Breast epithelium (tissue), 4 donors: ENCODE results near the gene IL1RAPL2. TPM values are rescaled to one million over a fixed set of nuclear protein-coding genes. Genes with fewer than 3 reads are reported as not detected.
"Not testable (repeated sequence)": the region's sequence is repeated elsewhere in the genome, so short reads cannot be mapped to it uniquely, and the experiment has no call there.

Experiments
- DNase-seq, 2 donors: peaks; one replicate each; pipeline ENCODE4 v3.0.0-alpha.2; 2019; ENCODE audit warnings: low spot score in 2 of 2
- H3K27ac ChIP-seq, 2 donors: fragments of 200-600 bp; sonication (generic) in 1 of 2; one replicate each; pipeline ENCODE4 v1.5.1; 2016 to 2019; ENCODE audit warnings: mild to moderate bottlenecking in 1 of 2
- H3K27me3 ChIP-seq, 2 donors: fragments of 200-600 bp; sonication (generic) in 1 of 2; one replicate each; pipeline versions ENCODE4 v1.5.1 to v1.6.0; 2017 to 2019; ENCODE audit warnings: control low read depth in 1 of 2, mild to moderate bottlenecking in 1 of 2
- H3K36me3 ChIP-seq: fragments of 200-600 bp; one replicate; pipeline ENCODE4 v1.5.1; 2019
- H3K4me1 ChIP-seq, 2 donors: fragments of 200-600 bp; sonication (generic); one replicate each; pipeline ENCODE4 v1.5.1; 2016 to 2019; ENCODE audit warnings: control low read depth in 1 of 2
- H3K4me3 ChIP-seq, 3 donors: fragments of 200-600 bp; sonication (generic); 1 replicate in 2 of 3; 2 replicates in 1 of 3; pipeline ENCODE4 v1.5.1; 2016 to 2019; ENCODE audit warnings: mild to moderate bottlenecking in 3 of 3, moderate library complexity in 2 of 3
- H3K9me3 ChIP-seq, 2 donors: fragments of 200-600 bp; sonication (generic) in 1 of 2; one replicate each; pipeline ENCODE4 v1.5.1; 2016 to 2019; ENCODE audit warnings: control low read depth in 1 of 2
- POLR2A ChIP-seq: fragments of 450-650 bp; IDR thresholded peaks from one replicate; pipeline ENCODE4 v1.6.1; 2016; ENCODE audit warnings: antibody characterized with exemption, mild to moderate bottlenecking, moderate library complexity
- POLR2AphosphoS5 ChIP-seq, 3 donors: sonication (generic); formaldehyde crosslinking; IDR thresholded peaks; one replicate each; pipeline ENCODE4 v1.6.1; 2017; ENCODE audit warnings: antibody characterized with exemption in 3 of 3
- intact Hi-C: fragments of 100-400 bp; cut with DNase I; formaldehyde crosslinking; loops from one replicate; pipeline ENCODE4 v1.15.1; 2023; ENCODE audit warnings: low total_unique reads
- total RNA-seq, 3 donors: library from RNA; depleted of rRNA; stranded (reverse); fragments of >200 nt; gene quantifications; one replicate each; pipeline ENCODE4 v1.1.0, GENCODE V29; 2016
- TF ChIP-seq, protein P1 (sequence below), 3 donors: fragments of 450-650 bp; IDR thresholded peaks; one replicate each; pipeline ENCODE4 v1.5.1; 2016 to 2017; ENCODE audit warnings: antibody characterized with exemption in 3 of 3, mild to moderate bottlenecking in 3 of 3, moderate library complexity in 3 of 3

IL1RAPL2 gene
- total RNA-seq, 3 donors from 2014 or later: 0.44 to 0.66 TPM; not detected in 1

DNA sequence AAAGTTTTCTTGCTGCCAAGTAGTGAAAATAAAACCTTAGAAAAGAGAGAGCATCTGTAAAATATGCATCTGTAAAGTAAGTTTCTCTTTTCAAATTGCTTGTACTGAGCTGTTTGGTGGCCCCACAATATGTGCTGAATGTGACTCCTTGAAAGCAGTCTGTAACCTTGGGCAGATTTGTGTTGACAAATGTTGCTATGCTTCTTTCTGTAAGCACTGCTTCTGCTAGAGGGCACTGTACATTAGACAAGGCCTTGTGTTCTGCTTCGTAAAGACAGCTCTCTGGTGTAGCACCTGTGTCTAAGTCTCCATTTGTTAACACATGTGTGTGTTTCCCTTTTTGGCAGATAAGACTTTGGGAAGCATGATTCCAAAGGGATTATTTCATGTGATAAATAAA, 1199.7 kb downstream of the IL1RAPL2 start:
- Histone ChIP-seq H3K27me3 (peaks cover 0 to 40% of the 10 kb centered on the region in 2 donors), H3K27ac (no peak overlapping the region), H3K4me1 (no peaks in the 10 kb centered on the region), H3K36me3 (no peaks in the 10 kb centered on the region), H3K9me3 (no peaks in the 10 kb centered on the region), H3K4me3 (no peak overlapping the region)
- TF ChIP-seq POLR2A (no peak), POLR2AphosphoS5 (IDR thresholded peaks at IDR 0.05) (no peak)
- TF ChIP-seq, protein P1, sequence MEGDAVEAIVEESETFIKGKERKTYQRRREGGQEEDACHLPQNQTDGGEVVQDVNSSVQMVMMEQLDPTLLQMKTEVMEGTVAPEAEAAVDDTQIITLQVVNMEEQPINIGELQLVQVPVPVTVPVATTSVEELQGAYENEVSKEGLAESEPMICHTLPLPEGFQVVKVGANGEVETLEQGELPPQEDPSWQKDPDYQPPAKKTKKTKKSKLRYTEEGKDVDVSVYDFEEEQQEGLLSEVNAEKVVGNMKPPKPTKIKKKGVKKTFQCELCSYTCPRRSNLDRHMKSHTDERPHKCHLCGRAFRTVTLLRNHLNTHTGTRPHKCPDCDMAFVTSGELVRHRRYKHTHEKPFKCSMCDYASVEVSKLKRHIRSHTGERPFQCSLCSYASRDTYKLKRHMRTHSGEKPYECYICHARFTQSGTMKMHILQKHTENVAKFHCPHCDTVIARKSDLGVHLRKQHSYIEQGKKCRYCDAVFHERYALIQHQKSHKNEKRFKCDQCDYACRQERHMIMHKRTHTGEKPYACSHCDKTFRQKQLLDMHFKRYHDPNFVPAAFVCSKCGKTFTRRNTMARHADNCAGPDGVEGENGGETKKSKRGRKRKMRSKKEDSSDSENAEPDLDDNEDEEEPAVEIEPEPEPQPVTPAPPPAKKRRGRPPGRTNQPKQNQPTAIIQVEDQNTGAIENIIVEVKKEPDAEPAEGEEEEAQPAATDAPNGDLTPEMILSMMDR (IDR thresholded peaks at IDR 0.05): no peak
- no peak for DNase-seq
- intact Hi-C loops: no loop called here

DNA sequence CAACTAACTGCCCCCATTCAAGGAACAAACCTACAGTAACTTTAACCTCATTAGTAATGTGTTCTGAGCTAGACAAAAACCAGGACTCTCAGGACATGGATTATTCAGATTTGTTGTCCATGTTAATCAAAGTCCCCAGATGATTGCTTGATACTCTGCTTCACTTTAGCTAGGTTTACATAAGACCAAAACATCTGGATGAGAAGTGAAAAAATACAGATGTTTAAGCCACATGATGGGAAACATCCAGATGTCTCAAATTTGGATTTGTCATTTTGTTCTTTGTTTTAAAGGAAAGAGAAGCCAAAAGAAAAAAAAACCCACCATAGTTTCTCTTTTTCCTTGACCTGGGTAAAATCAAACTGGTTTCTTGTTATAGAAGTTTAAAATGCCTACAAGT, 1207.8 kb downstream of the IL1RAPL2 start:
- DNase-seq: no peak
- TF ChIP-seq POLR2AphosphoS5 (IDR thresholded peaks at IDR 0.05) (no peak), POLR2A (no peak)
- TF ChIP-seq, protein P1 (IDR thresholded peaks at IDR 0.05): no peak
- peaks cover 0 to 50% of the 10 kb centered on the region in 2 donors for H3K27me3 ChIP-seq
- no peaks in the 10 kb centered on the region for H3K36me3 ChIP-seq
- H3K9me3 ChIP-seq: no peaks in the 10 kb centered on the region
- intact Hi-C loops: no loop called here
- H3K4me1 ChIP-seq: no peaks in the 10 kb centered on the region
- H3K27ac ChIP-seq: no peak overlapping the region
- H3K4me3 ChIP-seq: no peak overlapping the region

DNA sequence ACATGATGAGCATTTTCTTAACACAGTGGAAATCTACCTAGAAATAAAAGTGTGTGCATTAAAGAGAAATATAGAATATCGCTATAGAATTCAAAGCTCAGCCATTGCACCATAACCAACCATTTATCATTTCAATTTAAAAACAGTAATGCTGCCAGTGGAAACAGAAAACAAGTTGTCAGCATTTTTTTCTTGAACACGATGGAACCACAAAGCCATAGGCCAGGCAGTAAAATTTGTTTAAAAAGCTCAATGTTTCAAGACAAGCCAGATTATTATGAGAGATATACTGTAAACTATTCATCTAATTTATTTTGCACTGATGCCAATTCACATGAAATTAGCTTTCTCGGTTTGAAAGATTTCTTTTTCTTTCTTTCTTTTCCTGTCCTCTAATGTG, 1209.7 kb downstream of the IL1RAPL2 start:
- DNase-seq: no peak

DNA sequence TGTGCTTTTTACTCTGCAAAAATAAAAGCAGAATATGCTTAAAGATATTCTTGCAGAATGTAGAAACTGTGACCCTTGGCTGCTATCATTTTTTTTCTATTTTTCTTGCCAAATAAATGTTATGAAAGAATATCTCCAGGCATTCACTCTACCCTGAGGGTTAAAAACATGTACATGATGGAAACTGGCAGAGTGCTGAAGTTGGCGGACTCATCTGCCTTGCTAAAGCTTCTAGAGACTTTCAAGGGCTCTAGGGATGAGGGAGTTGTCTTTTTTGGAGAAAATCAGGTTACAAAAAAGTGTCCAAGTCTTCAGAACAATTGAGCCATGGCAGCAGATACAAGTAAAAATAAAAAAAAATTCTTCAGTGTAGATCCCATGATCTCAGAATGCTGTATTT, 1215.8 kb downstream of the IL1RAPL2 start:
- H3K4me1 ChIP-seq: no peaks in the 10 kb centered on the region
- no peak overlapping the region for H3K27ac ChIP-seq
- no peak for TF ChIP-seq POLR2A
- DNase-seq: no peak
- peaks cover 0 to 47% of the 10 kb centered on the region in 2 donors for H3K27me3 ChIP-seq
- intact Hi-C loops: no loop called here
- no peaks in the 10 kb centered on the region for H3K9me3 ChIP-seq
- H3K36me3 ChIP-seq: no peaks in the 10 kb centered on the region
- H3K4me3 ChIP-seq: no peak overlapping the region

More for the DNA sequence above, 1209.7 kb downstream of the IL1RAPL2 start:
- intact Hi-C loops: no loop called here
- Histone ChIP-seq H3K9me3 (no peaks in the 10 kb centered on the region), H3K4me3 (no peak overlapping the region), H3K4me1 (no peaks in the 10 kb centered on the region), H3K27ac (no peak overlapping the region), H3K36me3 (no peaks in the 10 kb centered on the region), H3K27me3 (peaks cover 0 to 60% of the 10 kb centered on the region in 2 donors)
- TF ChIP-seq POLR2AphosphoS5 (IDR thresholded peaks at IDR 0.05): no peak
- TF ChIP-seq, protein P1 (IDR thresholded peaks at IDR 0.05): no peak
- TF ChIP-seq POLR2A: no peak

DNA sequence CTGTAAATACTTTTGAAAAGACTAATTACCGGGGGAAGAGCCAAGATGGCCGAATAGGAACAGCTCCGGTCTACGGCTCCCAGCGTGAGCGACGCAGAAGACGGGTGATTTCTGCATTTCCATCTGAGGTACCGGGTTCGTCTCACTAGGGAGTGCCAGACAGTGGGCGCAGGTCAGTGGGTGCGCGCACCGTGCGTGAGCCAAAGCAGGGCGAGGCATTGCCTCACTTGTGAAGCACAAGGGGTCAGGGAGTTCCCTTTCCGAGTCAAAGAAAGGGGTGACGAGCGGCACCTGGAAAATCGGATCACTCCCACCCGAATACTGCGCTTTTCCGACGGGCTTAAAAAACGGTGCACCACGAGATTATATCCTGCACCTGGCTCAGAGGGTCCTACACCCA, 1230.9 kb downstream of the IL1RAPL2 start:
- intact Hi-C loops, H3K36me3 ChIP-seq, H3K4me3 ChIP-seq, DNase-seq, H3K9me3 ChIP-seq, H3K4me1 ChIP-seq, H3K27ac ChIP-seq: not testable (repeated sequence)
- peaks cover 0 to 33% of the 10 kb centered on the region in 2 donors for H3K27me3 ChIP-seq

DNA sequence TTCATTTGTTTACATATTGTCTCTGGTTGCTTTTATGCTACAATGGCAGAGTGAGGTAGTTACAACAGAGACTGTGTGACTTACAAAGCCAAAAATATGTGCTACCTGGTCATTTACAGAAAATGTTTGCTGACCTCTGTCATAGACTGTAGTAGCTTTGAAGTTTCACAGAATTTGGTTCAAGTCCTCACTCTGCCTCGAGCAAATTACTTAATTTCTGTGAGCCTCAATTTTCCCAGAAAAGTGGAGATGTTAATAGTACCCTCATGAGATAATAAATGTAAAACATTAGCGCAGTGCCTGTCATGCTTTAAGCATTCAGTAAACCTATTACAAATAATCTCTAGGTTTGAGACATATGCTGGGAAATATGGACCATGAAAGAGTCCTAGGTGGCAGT, 1237.9 kb downstream of the IL1RAPL2 start:
- intact Hi-C loops: no loop called here
- H3K4me1 ChIP-seq: no peaks in the 10 kb centered on the region
- H3K27me3 ChIP-seq: no peaks in the 10 kb centered on the region
- H3K36me3 ChIP-seq: no peaks in the 10 kb centered on the region
- TF ChIP-seq, protein P1 (IDR thresholded peaks at IDR 0.05): no peak
- TF ChIP-seq POLR2AphosphoS5 (IDR thresholded peaks at IDR 0.05) (no peak), POLR2A (no peak)
- no peak overlapping the region for H3K27ac ChIP-seq
- DNase-seq: no peak
- peaks cover 15 to 17% of the 10 kb centered on the region in 2 donors for H3K9me3 ChIP-seq
- H3K4me3 ChIP-seq: no peak overlapping the region

DNA sequence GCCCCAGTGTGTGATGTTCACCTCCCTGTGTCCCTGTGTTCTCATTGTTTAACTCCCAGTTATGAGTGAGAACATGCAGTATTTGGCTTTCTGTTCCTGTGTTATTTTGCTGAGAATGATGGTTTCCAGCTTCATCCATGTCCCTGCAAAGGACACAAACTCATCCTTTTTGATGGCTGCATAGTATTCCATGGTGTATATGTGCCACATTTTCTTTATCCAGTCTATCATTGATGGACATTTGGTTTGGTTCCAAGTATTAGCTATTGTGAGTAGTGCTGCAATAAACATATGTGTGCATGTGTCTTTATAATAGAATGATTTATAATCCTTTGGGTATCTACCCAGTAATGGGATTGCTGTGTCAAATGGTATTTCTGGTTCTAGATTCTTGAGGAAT, 1239.7 kb downstream of the IL1RAPL2 start:
- DNase-seq, H3K27me3 ChIP-seq, H3K4me1 ChIP-seq, H3K36me3 ChIP-seq, H3K27ac ChIP-seq, intact Hi-C loops, H3K4me3 ChIP-seq: not testable (repeated sequence)
- peaks cover 15 to 17% of the 10 kb centered on the region in 2 donors for H3K9me3 ChIP-seq
